Measurements from ENCODE around the gene IMPACT.

The IMPACT gene

DNA sequence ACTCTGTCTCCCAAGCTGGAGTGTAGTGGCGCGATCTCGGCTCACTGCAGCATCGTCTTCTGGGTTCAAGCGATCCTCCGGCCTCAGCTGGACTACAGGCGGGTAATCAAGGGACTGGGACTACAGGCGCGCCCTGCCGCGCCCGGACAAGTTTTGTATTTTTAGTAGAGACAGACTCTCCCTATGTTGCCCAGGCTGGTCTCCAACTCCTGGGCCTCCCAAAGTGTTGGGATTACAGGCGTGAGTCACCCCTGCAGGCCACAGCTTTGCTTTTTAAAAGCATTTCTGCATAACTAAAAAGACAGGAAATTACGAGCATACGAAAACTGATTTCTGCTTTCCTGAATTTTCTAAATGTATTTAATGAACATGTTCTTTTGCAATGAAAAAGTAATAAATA lies 27.9 kb upstream of the IMPACT start:
- Histone ChIP-seq H3K27me3 (ENCODE audit: insufficient read depth, low read depth, severe bottlenecking) (no peaks in the 10 kb centered on the region), H3K36me3 (no peaks in the 10 kb centered on the region), H3K9me3 (ENCODE audit: severe bottlenecking) (no peaks in the 10 kb centered on the region), H3K27ac (no peak overlapping the region), H3K4me3 (ENCODE audit: low read depth, low read length) (no peak overlapping the region)
- TF ChIP-seq, protein P1, sequence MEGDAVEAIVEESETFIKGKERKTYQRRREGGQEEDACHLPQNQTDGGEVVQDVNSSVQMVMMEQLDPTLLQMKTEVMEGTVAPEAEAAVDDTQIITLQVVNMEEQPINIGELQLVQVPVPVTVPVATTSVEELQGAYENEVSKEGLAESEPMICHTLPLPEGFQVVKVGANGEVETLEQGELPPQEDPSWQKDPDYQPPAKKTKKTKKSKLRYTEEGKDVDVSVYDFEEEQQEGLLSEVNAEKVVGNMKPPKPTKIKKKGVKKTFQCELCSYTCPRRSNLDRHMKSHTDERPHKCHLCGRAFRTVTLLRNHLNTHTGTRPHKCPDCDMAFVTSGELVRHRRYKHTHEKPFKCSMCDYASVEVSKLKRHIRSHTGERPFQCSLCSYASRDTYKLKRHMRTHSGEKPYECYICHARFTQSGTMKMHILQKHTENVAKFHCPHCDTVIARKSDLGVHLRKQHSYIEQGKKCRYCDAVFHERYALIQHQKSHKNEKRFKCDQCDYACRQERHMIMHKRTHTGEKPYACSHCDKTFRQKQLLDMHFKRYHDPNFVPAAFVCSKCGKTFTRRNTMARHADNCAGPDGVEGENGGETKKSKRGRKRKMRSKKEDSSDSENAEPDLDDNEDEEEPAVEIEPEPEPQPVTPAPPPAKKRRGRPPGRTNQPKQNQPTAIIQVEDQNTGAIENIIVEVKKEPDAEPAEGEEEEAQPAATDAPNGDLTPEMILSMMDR (IDR thresholded peaks at IDR 0.05; ENCODE audit: low read depth, low read length): no peak
- no peak for DNase-seq

DNA sequence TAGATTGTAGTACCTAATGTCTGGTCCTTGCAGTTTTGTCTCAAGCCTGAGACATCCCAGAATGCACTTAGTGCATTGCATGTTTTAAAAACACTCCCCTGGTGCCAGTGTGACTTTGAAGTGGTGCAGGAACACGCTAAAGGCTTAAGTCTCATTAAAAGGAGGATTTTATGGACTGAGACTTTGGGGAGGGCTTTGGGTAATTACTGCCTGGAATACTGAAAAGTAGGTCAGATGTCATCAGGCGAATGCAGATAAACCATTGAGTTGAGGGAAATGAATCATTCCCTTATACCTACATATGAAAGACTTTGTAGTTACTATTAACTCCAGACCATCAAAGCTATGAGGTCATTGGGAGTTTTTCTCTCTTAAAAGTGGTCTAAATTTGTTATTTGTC lies 25.9 kb upstream of the IMPACT start:
- Histone ChIP-seq H3K27me3 (ENCODE audit: insufficient read depth, low read depth, severe bottlenecking) (no peaks in the 10 kb centered on the region), H3K9me3 (ENCODE audit: severe bottlenecking) (no peaks in the 10 kb centered on the region), H3K4me3 (ENCODE audit: low read depth, low read length) (no peak overlapping the region), H3K27ac (no peak overlapping the region), H3K36me3 (no peaks in the 10 kb centered on the region)
- TF ChIP-seq, protein P1 (IDR thresholded peaks at IDR 0.05; ENCODE audit: low read depth, low read length): no peak
- DNase-seq: peak; percentile 10

DNA sequence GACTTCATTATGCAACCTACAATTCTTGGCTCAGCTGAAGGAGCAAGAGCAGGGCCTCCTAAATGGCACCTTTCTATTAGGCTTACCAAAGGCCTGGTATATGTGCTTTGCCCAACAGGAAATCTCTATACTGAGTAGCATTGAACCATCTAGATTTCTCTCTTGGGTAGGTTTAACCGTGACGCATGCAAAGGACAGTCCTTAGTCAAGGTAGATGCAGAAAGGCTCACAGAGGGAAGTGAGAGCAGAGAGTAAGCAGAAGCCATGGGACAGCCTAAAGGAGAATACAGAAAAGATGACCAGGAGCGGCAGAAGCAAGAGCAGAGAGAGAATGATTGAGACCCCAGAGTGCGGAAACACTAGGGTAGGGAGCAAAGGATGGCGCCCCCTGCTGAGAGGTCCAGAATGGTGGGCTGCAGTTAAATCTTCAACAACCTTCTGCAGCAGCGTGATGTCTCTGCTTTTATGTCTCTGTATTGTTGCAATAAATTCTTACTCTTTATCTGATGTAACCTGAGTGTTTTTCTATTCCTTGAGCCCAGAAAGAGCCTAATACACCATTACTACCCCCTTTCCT lies 24.2 kb upstream of the IMPACT start:
- Histone ChIP-seq H3K27me3 (ENCODE audit: insufficient read depth, low read depth, severe bottlenecking) (no peaks in the 10 kb centered on the region), H3K4me3 (ENCODE audit: low read depth, low read length) (no peak overlapping the region), H3K9me3 (ENCODE audit: severe bottlenecking) (no peaks in the 10 kb centered on the region), H3K36me3 (no peaks in the 10 kb centered on the region), H3K27ac (no peak overlapping the region)
- DNase-seq: no peak
- TF ChIP-seq, protein P1 (IDR thresholded peaks at IDR 0.05; ENCODE audit: low read depth, low read length): peak; percentile 40

DNA sequence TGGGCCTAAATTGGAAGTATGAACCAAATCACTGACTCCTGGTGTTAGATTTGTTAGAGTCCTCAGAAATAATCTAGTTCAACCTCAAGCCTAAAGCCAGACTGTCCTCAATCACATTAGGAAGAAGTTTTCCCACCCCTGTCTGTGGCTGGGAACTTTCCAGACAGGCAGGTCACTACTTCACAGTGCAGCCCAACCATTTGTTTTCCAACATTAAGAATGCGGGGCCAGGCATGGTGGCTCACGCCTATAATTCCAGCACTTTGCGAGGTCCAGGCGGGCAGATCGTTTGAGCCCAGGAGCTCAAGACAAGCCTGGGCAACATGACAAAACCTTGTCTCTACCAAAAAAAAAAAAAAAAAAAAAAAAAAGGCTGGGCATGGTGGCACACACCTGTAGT lies 23.4 kb upstream of the IMPACT start:
- no peaks in the 10 kb centered on the region for H3K27me3 ChIP-seq (ENCODE audit: insufficient read depth, low read depth, severe bottlenecking)
- no peaks in the 10 kb centered on the region for H3K9me3 ChIP-seq (ENCODE audit: severe bottlenecking)
- H3K27ac ChIP-seq: no peak overlapping the region
- no peak overlapping the region for H3K4me3 ChIP-seq (ENCODE audit: low read depth, low read length)
- H3K36me3 ChIP-seq: no peaks in the 10 kb centered on the region
- TF ChIP-seq, protein P1 (IDR thresholded peaks at IDR 0.05; ENCODE audit: low read depth, low read length): no peak
- DNase-seq: no peak

DNA sequence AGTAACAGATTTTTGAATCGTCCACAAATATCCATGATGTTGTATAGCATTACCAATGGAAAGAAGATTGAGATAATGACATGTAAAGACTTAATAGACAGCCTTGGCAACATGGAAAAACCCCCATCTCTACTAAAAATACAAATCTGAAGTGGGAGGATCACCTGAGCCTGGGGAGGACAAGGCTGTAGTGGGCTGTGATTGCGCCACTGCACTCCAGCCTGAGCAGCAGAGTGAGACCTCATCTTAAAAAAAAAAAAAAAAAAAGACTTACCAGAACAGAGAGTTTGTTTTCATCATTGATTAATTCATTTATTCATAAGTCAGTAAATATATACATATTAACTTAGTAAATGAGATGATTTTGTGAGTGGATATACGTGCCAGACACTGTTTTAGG lies 21.9 kb upstream of the IMPACT start:
- Histone ChIP-seq H3K27ac (no peak overlapping the region), H3K4me3 (ENCODE audit: low read depth, low read length) (no peak overlapping the region), H3K9me3 (ENCODE audit: severe bottlenecking) (no peaks in the 10 kb centered on the region), H3K27me3 (ENCODE audit: insufficient read depth, low read depth, severe bottlenecking) (no peaks in the 10 kb centered on the region), H3K36me3 (no peaks in the 10 kb centered on the region)
- TF ChIP-seq, protein P1 (IDR thresholded peaks at IDR 0.05; ENCODE audit: low read depth, low read length): no peak
- DNase-seq: no peak

DNA sequence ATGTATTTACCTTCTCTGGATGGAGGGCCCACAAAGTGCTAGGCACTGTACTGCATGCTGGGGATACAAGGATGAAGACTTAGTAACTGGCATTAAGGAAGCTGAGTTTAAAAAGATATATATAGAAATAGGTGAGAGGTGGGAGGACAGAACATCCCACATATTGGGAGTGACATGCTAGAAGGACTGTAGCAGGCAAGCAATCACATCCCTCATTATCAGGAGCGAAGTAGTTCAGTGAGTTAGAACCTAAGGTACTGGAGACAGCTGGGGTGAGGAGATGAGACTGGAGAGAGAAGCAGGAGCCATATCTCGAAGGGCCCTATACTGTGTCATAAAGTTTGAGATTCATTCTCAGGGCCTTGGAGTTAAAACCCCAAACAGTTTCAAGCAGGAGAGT lies 18.0 kb upstream of the IMPACT start:
- no peaks in the 10 kb centered on the region for H3K36me3 ChIP-seq
- TF ChIP-seq, protein P1 (IDR thresholded peaks at IDR 0.05; ENCODE audit: low read depth, low read length): no peak
- H3K9me3 ChIP-seq (ENCODE audit: severe bottlenecking): no peaks in the 10 kb centered on the region
- no peak overlapping the region for H3K4me3 ChIP-seq (ENCODE audit: low read depth, low read length)
- H3K27me3 ChIP-seq (ENCODE audit: insufficient read depth, low read depth, severe bottlenecking): no peaks in the 10 kb centered on the region
- no peak overlapping the region for H3K27ac ChIP-seq
- no peak for DNase-seq

All from WERI-Rb-1 (cell line).